ENCODE results near the gene BBS4.

BBS4 gene

DNA sequence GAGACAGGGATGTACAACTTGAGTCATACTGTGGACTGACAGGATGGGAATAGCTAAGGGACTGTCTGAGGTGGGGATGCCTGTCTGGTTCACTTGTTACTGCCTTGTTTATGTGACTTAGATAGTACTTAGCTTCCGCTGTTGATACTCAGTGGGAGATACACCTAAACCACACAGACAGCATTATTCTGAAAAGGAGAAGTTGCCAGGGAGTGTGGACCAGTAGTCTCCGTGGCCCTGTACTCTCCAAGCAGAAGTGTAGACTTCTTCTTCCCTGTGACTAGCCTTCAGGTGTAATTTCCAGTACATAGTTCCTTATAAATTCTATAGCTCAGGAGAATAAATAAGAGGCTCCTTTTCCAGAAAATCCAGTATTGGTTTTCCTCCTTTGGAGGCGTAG lies 5.1 kb upstream of the BBS4 start:
- TF ChIP-seq TAF1 (IDR thresholded peaks at IDR 0.05; ENCODE audit: borderline replicate concordance, insufficient read depth, low read length) (no peak), SIN3A (IDR thresholded peaks at IDR 0.05; ENCODE audit: borderline replicate concordance, insufficient read depth, low read length) (no peak), POLR2AphosphoS5 (IDR thresholded peaks at IDR 0.05; ENCODE audit: low read depth, low read length) (no peak), FOXP2 (optimal IDR thresholded peaks at IDR 0.05; ENCODE audit: borderline replicate concordance, extremely low read depth, extremely low read length, insufficient read depth) (no peak)
- TF ChIP-seq, protein P1, sequence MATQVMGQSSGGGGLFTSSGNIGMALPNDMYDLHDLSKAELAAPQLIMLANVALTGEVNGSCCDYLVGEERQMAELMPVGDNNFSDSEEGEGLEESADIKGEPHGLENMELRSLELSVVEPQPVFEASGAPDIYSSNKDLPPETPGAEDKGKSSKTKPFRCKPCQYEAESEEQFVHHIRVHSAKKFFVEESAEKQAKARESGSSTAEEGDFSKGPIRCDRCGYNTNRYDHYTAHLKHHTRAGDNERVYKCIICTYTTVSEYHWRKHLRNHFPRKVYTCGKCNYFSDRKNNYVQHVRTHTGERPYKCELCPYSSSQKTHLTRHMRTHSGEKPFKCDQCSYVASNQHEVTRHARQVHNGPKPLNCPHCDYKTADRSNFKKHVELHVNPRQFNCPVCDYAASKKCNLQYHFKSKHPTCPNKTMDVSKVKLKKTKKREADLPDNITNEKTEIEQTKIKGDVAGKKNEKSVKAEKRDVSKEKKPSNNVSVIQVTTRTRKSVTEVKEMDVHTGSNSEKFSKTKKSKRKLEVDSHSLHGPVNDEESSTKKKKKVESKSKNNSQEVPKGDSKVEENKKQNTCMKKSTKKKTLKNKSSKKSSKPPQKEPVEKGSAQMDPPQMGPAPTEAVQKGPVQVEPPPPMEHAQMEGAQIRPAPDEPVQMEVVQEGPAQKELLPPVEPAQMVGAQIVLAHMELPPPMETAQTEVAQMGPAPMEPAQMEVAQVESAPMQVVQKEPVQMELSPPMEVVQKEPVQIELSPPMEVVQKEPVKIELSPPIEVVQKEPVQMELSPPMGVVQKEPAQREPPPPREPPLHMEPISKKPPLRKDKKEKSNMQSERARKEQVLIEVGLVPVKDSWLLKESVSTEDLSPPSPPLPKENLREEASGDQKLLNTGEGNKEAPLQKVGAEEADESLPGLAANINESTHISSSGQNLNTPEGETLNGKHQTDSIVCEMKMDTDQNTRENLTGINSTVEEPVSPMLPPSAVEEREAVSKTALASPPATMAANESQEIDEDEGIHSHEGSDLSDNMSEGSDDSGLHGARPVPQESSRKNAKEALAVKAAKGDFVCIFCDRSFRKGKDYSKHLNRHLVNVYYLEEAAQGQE (IDR thresholded peaks at IDR 0.05; ENCODE audit: insufficient read depth in 1 of 2, low read depth in 2 of 2, low read length in 2 of 2), result no peak

DNA sequence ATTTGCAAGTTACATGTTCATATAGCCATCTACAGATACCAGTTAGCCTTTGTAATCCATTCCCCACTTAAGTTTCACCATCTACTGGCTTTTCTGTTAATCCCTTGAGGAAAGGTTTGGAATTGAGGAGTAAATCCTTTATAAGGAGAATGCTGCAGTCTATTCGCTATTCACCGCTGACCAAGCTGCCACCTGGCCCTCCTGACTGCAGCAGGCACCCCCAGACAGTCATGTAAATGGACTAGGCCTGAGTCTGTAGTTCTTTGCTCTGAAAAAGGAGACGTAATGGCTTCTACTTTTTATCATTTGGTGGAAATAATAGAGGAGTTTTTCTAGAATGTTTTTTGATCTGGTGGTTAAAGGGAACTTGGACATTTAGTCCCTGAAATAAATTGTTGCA lies 3.2 kb upstream of the BBS4 start:
- TF ChIP-seq, protein P1 (IDR thresholded peaks at IDR 0.05; ENCODE audit: insufficient read depth in 1 of 2, low read depth in 2 of 2, low read length in 2 of 2), result no peak
- no peak for TF ChIP-seq SIN3A (IDR thresholded peaks at IDR 0.05; ENCODE audit: borderline replicate concordance, insufficient read depth, low read length)

DNA sequence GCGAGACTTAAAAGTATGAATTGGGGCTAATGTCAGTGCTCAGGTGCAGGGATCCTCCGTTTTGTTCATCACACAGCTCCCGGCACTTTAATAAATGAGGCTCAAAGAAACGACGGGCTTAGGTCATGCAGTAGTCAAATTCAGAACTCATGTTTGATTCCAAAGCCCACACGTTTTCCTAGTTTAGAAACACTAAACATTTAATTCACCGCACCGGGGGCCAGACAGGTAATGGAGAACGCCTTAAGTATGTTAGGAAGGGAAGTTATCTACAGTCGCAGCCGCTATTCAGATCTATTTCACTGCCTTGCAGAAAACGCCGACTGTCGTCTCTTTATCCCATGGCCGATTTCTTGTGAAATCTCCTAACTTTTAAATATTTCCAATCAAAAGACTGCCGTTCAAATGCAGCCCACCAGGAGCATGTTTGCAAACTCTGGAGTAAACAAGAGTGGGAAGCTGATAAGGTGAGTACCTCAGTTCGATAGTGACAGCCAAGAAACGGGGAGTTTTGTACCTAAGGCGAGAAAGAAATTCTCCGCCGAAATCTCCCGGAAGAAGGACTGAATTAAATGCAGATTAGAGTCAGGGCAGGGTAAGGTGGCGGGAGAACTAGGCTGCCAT lies 594 bp upstream of the BBS4 start:
- no peak for TF ChIP-seq FOXP2 (optimal IDR thresholded peaks at IDR 0.05; ENCODE audit: borderline replicate concordance, extremely low read depth, extremely low read length, insufficient read depth)
- TF ChIP-seq, protein P1 (IDR thresholded peaks at IDR 0.05; ENCODE audit: insufficient read depth in 1 of 2, low read depth in 2 of 2, low read length in 2 of 2), result no peak
- no peak for TF ChIP-seq TAF1 (IDR thresholded peaks at IDR 0.05; ENCODE audit: borderline replicate concordance, insufficient read depth, low read length)
- TF ChIP-seq SIN3A (IDR thresholded peaks at IDR 0.05; ENCODE audit: borderline replicate concordance, insufficient read depth, low read length), result no peak
- no peak for TF ChIP-seq POLR2AphosphoS5 (IDR thresholded peaks at IDR 0.05; ENCODE audit: low read depth, low read length)

DNA sequence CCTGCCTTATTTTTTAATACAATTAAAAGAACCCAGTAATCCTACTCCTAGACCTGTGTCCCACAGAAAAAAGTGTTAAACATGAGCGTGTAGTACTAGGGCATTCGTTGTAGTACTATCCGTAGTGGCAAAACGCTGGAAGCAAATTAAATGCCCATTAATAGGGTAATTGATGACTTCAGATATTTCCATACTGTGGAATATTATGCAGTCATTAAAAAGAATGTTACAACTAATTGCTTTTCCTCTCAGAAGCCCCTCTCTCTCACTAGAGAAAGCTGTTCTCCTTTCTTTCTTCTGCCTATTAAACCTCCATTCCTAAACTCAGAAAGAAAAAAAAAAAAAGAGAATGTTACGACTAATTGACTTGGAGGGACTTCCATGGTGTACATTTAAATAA lies 2.7 kb downstream of the BBS4 start:
- no peak for TF ChIP-seq FOXP2 (optimal IDR thresholded peaks at IDR 0.05; ENCODE audit: borderline replicate concordance, extremely low read depth, extremely low read length, insufficient read depth)
- TF ChIP-seq, protein P1 (IDR thresholded peaks at IDR 0.05; ENCODE audit: insufficient read depth in 1 of 2, low read depth in 2 of 2, low read length in 2 of 2), result no peak
- no peak for TF ChIP-seq POLR2AphosphoS5 (IDR thresholded peaks at IDR 0.05; ENCODE audit: low read depth, low read length)
- TF ChIP-seq SIN3A (IDR thresholded peaks at IDR 0.05; ENCODE audit: borderline replicate concordance, insufficient read depth, low read length), result no peak

DNA sequence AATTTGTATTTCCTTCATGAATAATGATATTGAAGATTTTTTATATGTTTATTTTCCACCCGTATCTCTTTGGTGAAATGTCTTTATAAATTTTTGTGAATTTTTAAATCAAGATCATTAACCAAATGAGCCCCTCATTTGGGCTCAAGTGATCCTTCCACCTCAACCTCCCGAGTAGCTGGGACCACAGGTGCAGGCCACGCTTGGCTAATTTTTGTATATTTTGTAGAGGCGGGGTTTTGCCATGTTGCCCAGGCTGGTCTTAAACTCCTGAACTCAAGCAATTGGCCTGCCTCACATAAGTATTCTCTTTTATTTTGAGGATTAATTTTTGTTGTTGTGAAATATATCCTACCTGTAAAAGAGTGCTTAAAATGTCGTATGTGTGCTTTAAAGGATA lies 4.9 kb downstream of the BBS4 start:
- TF ChIP-seq POLR2AphosphoS5 (IDR thresholded peaks at IDR 0.05; ENCODE audit: low read depth, low read length) (no peak), SIN3A (IDR thresholded peaks at IDR 0.05; ENCODE audit: borderline replicate concordance, insufficient read depth, low read length) (no peak), FOXP2 (optimal IDR thresholded peaks at IDR 0.05; ENCODE audit: borderline replicate concordance, extremely low read depth, extremely low read length, insufficient read depth) (no peak), TAF1 (IDR thresholded peaks at IDR 0.05; ENCODE audit: borderline replicate concordance, insufficient read depth, low read length) (no peak)
- TF ChIP-seq, protein P1 (IDR thresholded peaks at IDR 0.05; ENCODE audit: insufficient read depth in 1 of 2, low read depth in 2 of 2, low read length in 2 of 2), result no peak
